Thymus (tissue), 11 donors: ENCODE results near the gene RGS6. TPM values are rescaled to one million over a fixed set of nuclear protein-coding genes. Genes with fewer than 3 reads are reported as not detected.
"Not testable (repeated sequence)": the region's sequence is repeated elsewhere in the genome, so short reads cannot be mapped to it uniquely, and the experiment has no call there.

Experiments
- DNase-seq, 9 donors: peaks; one replicate each; pipeline ENCODE4 v3.0.0-alpha.2; 2013; ENCODE audit warnings: low spot score in 9 of 9, low read depth in 6 of 9, missing footprints in 1 of 9
- H3K27ac ChIP-seq, 2 donors: one replicate each; pipeline ENCODE4 v1.5.1; 2013; ENCODE audit warnings: control low read depth in 1 of 2, low read depth in 1 of 2, low read length in 1 of 2, mild to moderate bottlenecking in 1 of 2, moderate library complexity in 1 of 2
- H3K27me3 ChIP-seq, 2 donors: one replicate each; pipeline ENCODE4 v1.5.1; 2013; ENCODE audit warnings: low read length in 1 of 2; ENCODE audit not compliant: control insufficient read depth in 2 of 2, insufficient read depth in 1 of 2
- H3K36me3 ChIP-seq, 2 donors: one replicate each; pipeline ENCODE4 v1.5.1; 2013; ENCODE audit warnings: low read length in 1 of 2, mild to moderate bottlenecking in 1 of 2, moderate library complexity in 1 of 2; ENCODE audit not compliant: control insufficient read depth in 2 of 2, insufficient read depth in 2 of 2
- H3K4me1 ChIP-seq, 2 donors: one replicate each; pipeline ENCODE4 v1.5.1; 2013; ENCODE audit warnings: low read length in 2 of 2; ENCODE audit not compliant: control insufficient read depth in 2 of 2, insufficient read depth in 2 of 2
- H3K4me3 ChIP-seq, 2 donors: one replicate each; pipeline ENCODE4 v1.5.1; 2013; ENCODE audit warnings: low read length in 2 of 2, control low read depth in 1 of 2, mild to moderate bottlenecking in 1 of 2
- H3K9me3 ChIP-seq, 2 donors: one replicate each; pipeline ENCODE4 v1.5.1; 2013; ENCODE audit warnings: low read length in 1 of 2, mild to moderate bottlenecking in 1 of 2; ENCODE audit not compliant: control insufficient read depth in 2 of 2, insufficient read depth in 1 of 2
- WGBS: extraction: QIAGEN DNeasy Blood & Tissue Kit; methylation state at CpG from one replicate; pipeline ENCODE4 v1.1.7; 2013; 5-methylcytosine and 5-hydroxymethylcytosine counted together
- polyA plus RNA-seq: library from polyadenylated mRNA; stranded (reverse); fragments of 200-250 nt; gene quantifications from one replicate; pipeline ENCODE4 v1.2.3, GENCODE V29; 2013
- total RNA-seq: library from RNA; stranded (reverse); fragments of 120-200 nt; gene quantifications from one replicate; pipeline ENCODE4 v1.2.4, GENCODE V29; 2013
- donor health status: healthy.

RGS6 gene
- total and polyA plus RNA-seq, 2 donors, result 0.28 to 0.80 TPM

- Histone ChIP-seq H3K27ac (no peak overlapping the region), H3K4me1 (no peaks in the 10 kb centered on the region), H3K9me3 (no peaks in the 10 kb centered on the region), H3K4me3 (no peak overlapping the region), H3K36me3 (no peaks in the 10 kb centered on the region), H3K27me3 (peaks cover 0 to 2% of the 10 kb centered on the region in 2 donors)
- DNase-seq, result no peak
- WGBS, result 82% methylated on average over 10 of the region's 10 CpGs
Observed at GRCh38 chr14:71907793-71908515, 24.3 kb upstream of the RGS6 start.

- Histone ChIP-seq H3K4me3 (no peak overlapping the region), H3K27me3 (peaks cover 0 to 2% of the 10 kb centered on the region in 2 donors), H3K4me1 (no peaks in the 10 kb centered on the region), H3K9me3 (no peaks in the 10 kb centered on the region), H3K27ac (no peak overlapping the region), H3K36me3 (no peaks in the 10 kb centered on the region)
- 95% methylated on average over 5 of the region's 5 CpGs for WGBS
- DNase-seq, result no peak
Observed at GRCh38 chr14:71911669-71912068, 20.6 kb upstream of the RGS6 start.

- H3K9me3 ChIP-seq, result no peaks in the 10 kb centered on the region
- DNase-seq, result no peak
- H3K4me3 ChIP-seq, result no peak overlapping the region
- no peaks in the 10 kb centered on the region for H3K4me1 ChIP-seq
- 79% methylated on average over 5 of the region's 5 CpGs for WGBS
- no peaks in the 10 kb centered on the region for H3K27me3 ChIP-seq
- no peaks in the 10 kb centered on the region for H3K36me3 ChIP-seq
- H3K27ac ChIP-seq, result no peak overlapping the region
Observed at GRCh38 chr14:71913342-71913741, 18.9 kb upstream of the RGS6 start.

- no peak overlapping the region for H3K27ac ChIP-seq
- DNase-seq, result peak in 1 of 9 donors; percentile 22
- H3K4me3 ChIP-seq, result no peak overlapping the region
- no peaks in the 10 kb centered on the region for H3K27me3 ChIP-seq
- no peaks in the 10 kb centered on the region for H3K4me1 ChIP-seq
- no peaks in the 10 kb centered on the region for H3K9me3 ChIP-seq
- 66% methylated on average over 3 of the region's 3 CpGs for WGBS
- H3K36me3 ChIP-seq, result no peaks in the 10 kb centered on the region
Observed at GRCh38 chr14:71918955-71919354, 13.3 kb upstream of the RGS6 start.

- H3K4me1 ChIP-seq, result no peaks in the 10 kb centered on the region
- H3K27ac ChIP-seq, result no peak overlapping the region
- whole genome bisulfite sequencing, result 86% methylated on average over 4 of the region's 4 CpGs
- no peaks in the 10 kb centered on the region for H3K36me3 ChIP-seq
- H3K4me3 ChIP-seq, result no peak overlapping the region
- H3K9me3 ChIP-seq, result no peaks in the 10 kb centered on the region
- H3K27me3 ChIP-seq, result no peaks in the 10 kb centered on the region
- no peak for DNase-seq
Observed at GRCh38 chr14:71923513-71923912, 8.7 kb upstream of the RGS6 start.

GRCh38 chr14:71931492-71932228, 569 bp upstream of the RGS6 start:
- H3K27ac ChIP-seq, result no peak overlapping the region
- no peak overlapping the region for H3K4me3 ChIP-seq
- no peaks in the 10 kb centered on the region for H3K9me3 ChIP-seq
- H3K27me3 ChIP-seq, result peaks cover 38 to 48% of the 10 kb centered on the region in 2 donors
- peaks cover 0 to 3% of the 10 kb centered on the region in 2 donors for H3K4me1 ChIP-seq
- H3K36me3 ChIP-seq, result no peaks in the 10 kb centered on the region
- 12% methylated on average over 36 of the region's 36 CpGs for WGBS
- peak in 1 of 9 donors; percentile 3 for DNase-seq

- Histone ChIP-seq H3K36me3 (no peaks in the 10 kb centered on the region), H3K4me1 (peaks cover 0 to 3% of the 10 kb centered on the region in 2 donors), H3K4me3 (no peak overlapping the region), H3K9me3 (no peaks in the 10 kb centered on the region), H3K27me3 (peaks cover 38 to 48% of the 10 kb centered on the region in 2 donors), H3K27ac (no peak overlapping the region)
- WGBS, result 3% methylated on average over 24 of the region's 24 CpGs
- peak in 1 of 9 donors; percentile 4 for DNase-seq
Observed at GRCh38 chr14:71933001-71933587, 865 bp downstream of the RGS6 start.

GRCh38 chr14:71938273-71938672, 6.0 kb downstream of the RGS6 start:
- H3K9me3 ChIP-seq, H3K4me3 ChIP-seq, H3K27ac ChIP-seq, H3K4me1 ChIP-seq, DNase-seq, H3K36me3 ChIP-seq: not testable (repeated sequence)
- 90% methylated on average over 3 of the region's 3 CpGs for WGBS
- peaks cover 11 to 19% of the 10 kb centered on the region in 2 donors for H3K27me3 ChIP-seq

- not testable (repeated sequence) for H3K4me1 ChIP-seq, H3K9me3 ChIP-seq, DNase-seq, H3K36me3 ChIP-seq, H3K27me3 ChIP-seq, H3K27ac ChIP-seq, H3K4me3 ChIP-seq
- WGBS, result 94% methylated on average over 1 of the region's 1 CpG
Observed at GRCh38 chr14:71939344-71939743, 7.1 kb downstream of the RGS6 start.
